Activated gamma-delta T cell (primary cell): Measurements from ENCODE around the gene EZH2.

ENCODE experiments used
- DNase-seq: peaks from one replicate; lab custom pipeline; 2025; lab: John Stamatoyannopoulos, UW

EZH2 gene

DNA sequence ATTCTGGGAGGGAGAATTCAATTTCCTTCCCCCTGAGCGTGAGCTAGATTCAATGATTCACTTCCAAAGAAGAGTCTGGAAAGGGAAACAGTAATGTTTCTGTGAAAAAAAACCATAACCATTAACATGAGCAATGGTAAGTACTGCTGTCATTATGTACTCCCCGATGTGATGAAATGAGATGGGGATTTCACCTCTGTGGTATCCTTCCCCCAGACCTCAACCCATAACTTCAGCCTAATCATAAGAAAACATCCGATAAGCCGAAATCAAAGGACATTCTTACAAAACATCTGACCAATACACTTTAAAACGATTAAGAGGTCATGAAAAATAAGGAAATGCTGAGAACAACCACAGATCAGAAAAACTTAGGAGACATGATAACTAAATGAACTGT lies 27.2 kb downstream of the EZH2 start:
- no peak for DNase-seq

DNA sequence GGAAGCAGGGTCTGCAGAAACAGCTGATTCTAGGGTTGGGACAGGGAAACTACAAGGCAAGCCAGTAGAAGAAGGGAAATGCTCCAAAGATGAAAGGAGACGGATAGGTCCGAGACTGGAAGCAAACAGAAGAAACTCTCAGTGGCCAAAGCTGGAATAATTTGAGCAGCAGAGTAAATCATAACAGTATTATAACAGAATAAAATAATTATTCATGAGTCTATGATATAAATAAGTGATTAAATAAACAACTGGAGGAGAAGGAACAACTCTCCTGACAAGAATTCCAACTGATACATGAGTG lies 27.6 kb downstream of the EZH2 start:
- DNase-seq = no peak

DNA sequence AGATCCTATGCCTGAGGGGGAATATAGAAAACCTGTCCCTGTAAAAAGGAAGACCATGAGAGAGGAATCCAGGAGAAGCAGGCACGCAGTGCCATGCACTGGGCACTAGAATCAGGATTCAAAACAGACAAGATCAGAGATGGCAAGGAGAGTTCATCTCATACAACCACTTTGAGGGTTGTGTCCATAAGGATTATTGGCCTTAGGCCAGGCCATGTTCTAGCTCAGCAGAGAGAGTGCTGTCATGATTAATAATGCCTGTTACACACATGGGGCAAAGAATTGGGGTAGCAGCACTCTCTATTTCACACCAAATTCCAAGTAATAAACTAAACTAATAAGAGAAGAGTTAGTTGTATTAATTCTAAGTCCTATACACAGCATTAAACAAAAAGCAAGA lies 29.1 kb downstream of the EZH2 start:
- DNase-seq = no peak

DNA sequence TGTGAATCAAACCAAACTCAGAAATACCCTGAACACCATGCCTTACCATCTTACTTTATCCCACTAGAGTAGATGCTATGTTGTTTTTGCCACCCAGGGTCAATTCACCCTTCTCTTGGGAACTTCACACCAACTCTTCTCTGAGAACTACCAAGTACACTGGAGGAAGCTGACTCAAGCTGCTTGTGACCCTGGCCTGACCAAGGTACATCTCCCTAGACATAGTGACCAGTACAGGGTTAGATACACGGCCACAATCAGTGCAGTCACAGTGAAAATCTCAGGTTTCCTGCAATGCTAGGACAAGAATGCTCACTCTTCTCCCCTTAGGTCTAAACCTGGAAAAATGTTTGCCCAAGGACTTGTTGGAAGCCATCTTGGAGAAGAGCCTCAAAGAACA lies 31.8 kb downstream of the EZH2 start:
- no peak for DNase-seq

DNA sequence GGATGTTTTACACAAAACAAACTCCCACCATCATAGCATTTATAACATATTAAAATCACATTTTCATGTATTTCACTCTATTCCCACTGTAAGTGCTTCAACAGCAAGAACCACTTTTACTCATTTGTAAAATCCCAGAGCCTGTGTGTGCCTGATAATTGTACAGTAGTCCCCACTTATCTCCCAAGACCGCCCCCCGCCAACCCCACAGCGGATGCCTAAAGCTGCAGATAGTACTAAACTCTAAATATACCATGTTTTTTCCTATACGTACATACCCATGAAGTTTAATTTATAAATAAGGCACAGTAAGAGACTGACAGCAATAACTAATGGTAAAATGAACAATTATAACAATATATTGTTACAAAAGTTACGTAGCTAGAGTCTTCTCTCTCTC lies 33.5 kb downstream of the EZH2 start:
- no peak for DNase-seq

DNA sequence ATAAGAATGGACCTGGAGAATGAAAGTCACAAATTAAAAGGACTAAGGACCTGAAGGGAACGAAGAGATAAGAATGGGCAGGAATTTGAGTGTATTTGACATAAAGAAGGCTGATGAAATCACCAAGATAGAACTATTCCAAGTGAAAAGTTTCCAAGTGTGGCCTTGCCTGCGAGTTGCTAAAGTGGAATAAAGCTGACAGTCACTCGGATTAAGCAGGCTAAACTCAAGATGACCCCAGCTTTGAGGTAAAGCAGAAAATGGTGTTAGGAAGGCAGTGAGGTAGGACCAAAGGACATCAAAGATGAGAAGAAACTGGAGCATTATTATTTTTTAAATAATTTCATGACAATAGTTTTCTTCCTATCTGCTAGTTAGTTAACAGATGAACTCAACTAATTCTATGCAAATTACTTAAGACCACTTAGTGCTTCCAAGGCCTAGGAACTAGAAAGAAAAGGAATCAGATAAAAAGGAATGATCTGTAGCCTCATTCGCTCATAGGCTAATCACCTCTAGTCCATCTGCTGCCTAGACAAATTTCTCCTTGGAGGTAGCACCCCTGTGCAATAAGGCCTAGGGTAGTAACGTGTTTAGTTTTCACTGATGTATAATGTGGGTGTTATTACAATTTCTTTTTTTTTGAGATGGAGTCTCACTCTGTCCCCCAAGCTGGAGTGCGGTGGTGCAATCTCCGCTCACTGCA lies 34.5 kb downstream of the EZH2 start:
- no peak for DNase-seq

DNA sequence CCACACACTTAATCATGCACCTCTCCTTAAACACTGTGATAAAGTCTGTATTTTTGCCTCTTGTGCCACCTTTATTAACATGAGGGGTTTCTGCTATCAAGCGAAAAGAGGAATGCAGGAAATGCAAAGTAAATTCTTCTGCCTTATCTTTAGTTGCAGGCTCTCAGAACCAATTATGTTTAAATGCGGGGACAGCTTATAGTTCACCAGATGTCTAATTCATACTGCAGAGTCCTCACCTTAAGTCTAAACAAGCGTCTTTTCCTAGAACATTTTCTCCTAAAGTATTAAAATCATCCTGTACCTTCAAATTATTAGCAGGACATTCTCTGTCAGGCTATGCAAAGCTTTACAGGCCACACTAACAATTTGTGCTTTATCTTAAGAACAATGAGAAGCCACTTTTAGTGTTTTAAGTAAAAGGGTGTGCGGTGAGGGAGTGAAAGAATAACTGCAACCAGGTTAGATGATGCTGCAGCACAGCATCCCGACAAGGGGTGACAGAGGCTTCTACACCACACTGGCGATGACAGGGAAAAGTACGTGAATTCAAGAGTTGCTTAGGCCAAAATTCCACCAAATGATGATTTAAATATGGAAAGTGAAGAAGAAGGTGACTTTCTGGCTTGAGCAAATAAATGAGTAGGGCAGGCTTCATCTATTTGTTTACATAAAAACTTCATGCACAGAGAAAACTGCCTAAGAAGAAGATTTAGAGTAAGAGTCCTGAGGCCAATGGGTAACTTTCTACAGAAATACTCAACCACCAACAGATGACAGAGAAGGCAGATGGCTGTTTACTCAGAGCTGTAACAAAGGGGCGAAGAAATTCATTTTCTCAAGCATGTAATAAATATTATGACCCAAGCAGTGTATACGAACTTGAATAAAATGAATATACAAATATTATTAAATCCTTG lies 36.0 kb downstream of the EZH2 start:
- no peak for DNase-seq

DNA sequence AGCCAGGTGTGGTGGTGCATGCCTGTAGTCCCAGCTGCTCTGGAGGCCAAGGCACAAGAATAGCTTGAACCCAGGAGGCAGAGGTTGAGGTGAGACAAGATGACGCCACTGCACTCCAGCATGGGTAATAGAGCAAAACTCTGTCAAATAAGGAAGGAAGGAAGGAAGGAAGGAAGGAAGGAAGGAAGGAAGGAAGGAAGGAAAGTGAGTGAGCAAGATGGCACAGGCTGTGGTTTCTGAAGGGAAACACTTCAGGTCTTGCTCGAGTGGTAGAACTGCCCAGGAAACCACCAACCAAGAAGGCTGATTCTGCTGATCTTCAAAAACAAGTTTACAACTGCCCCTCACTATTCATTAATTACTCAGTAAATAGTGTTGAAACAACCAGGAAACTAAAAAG lies 45.2 kb downstream of the EZH2 start:
- DNase-seq = no peak

DNA sequence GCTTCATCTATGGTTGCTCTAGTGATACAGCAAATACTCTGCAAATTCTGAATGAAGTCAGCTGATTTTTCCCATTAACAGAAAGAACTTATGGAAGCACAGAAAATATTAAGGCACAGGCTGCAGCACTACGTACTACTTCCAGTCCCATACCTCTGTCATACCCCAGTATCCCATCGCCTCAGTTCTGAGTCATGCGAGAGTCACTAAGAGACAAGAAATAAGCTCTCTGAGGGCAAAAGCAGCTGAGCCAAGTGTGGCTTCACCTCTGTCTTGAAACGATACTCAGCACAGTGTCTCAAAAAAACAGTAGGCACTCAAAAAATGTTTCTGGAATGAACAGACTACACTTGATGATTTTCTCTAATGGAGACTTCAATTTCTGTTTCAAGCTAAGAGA lies 48.2 kb downstream of the EZH2 start:
- DNase-seq = no peak

DNA sequence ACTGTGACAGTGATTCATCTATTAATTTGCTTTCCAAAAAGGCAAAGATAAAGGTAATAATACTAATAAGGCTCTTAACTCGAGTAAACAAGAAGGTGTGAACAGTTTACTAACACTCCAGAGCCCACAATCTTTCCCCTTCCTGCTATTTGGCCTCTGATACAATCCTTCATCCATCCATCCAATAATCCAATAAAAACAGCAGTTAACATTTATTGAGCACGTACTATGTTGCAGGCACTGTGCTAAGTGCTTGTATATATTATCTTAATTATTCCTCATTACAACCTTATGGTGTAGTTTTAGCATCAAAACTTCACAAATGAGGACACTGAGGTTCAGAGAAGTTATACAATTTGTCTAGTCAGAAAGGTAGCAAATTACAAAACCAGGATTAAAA lies 49.5 kb downstream of the EZH2 start:
- DNase-seq = no peak

DNA sequence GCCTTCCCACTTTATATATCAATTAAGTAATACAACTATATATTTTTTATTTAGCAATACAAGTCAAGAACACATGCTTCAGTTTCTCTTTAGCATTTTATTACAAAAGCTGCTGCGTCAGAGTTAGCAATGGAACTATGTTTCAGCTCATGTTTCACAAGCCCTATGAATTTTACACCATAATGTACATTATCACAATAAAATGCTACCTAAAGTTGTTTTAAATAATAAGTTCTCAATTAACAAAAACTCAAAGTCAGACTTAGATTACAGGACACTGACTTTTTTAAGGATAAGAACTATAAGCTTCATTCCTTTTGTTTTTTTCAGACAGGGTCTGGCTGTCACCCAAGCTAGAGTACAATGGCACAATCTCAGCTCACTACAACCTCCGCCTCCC lies 52.3 kb downstream of the EZH2 start:
- DNase-seq = no peak

DNA sequence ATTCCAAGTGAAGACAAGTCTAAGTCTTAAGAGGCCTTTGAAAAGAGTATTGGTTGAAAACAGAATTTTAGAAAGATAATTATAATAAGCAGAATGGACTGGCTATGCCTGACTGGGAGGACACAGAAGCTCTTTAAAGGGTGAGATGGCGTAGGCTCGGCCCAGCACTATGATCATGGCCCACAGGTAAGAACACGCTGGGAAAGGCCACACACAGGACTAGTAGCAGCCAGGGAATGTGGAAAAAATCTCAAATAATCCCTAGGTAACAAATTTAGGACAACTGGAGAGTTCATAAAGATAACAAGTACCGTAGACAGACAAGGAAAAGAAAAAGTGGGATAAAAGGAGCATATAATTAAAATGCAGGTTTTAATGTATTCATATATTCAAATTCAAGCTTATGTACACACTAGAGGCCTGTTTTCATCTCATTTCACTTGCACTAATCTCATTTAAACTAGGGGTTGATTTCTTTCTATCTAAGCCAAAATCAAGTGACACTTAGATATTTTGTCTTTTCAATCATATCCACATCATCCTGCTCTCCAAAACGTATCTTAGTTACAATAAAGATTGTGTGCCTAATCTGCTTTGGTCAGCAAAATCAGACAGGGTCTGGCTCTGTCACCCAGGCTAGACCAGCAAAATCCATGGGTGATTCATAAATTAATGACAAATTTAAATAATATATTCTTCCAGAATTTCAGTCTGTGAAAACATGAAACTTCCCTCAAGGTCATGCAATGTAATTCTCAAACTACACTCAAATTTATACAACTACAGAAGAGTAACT lies 53.0 kb downstream of the EZH2 start:
- DNase-seq = no peak

DNA sequence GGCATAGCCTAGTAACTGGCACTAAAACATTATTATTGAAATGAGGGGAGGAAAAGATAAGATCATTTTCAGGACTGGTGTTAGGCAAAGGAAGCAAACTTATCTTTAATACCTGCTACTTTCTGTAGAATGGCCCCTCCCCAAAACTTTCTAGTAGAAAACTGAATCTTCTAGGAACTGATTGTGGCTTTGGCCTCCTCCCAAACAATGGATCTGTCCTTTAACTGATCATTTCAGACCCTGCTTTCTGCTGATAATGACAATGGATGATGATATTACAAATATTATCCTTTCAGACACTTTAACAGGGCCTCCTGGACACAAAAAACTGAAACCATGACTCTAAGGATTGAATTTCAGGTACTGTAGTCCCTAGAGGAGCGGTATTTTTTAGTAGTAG lies 55.1 kb downstream of the EZH2 start:
- no peak for DNase-seq

DNA sequence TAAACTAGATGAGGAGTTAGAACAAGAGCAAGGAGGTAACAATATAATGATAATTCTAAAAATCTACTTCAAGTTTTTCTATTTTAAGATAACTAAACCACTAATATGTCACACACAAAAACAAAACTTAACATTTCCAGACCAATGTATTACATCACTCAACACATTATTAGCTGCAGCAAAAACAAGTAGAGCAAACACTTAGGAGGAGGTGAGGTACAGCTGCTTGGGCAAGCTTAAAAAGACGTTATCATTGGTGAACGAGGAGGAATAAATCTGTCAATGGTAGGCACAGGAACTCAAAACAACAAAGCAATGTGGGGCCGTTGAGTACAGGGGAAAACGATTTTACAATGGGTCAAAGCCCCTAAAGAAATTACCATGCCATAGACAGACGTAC lies 58.8 kb downstream of the EZH2 start:
- DNase-seq = no peak

DNA sequence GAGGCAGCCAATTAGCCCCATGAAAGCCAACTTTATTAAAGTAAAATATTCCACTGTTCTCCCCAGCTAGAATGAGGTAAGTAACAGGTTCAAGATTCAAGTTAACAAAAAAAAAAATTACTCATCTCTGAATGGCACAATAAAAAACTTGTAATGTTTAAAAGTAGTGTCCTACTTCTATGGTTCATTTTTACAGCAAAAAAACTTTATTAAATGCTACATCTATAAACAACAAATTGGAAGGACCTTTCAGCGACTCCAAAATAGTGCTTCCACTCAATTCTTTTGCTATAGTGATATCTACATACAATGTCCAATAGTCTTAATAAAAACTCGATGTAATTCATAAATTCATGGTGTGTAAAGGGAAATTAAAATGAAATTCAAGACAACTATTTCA lies 59.2 kb downstream of the EZH2 start:
- DNase-seq = no peak

DNA sequence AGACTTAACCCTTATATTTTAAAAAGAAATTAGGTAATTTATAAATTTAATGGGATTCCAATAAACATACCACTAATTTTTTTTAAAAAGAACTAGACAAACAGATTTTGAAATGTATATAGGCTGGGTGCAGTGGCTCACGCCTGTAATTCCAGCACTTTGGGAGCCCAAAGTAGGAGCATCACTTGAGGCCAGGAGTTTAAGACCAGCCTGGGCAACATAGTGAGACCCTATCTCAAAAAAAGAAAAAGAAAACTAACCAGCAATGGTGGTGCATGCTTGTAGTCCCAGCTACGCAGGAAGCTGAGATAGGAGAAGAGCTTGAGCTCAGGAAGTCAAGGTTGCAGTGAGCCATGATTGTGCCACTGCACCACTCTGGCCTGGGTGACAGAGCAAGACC lies 62.7 kb downstream of the EZH2 start:
- no peak for DNase-seq

DNA sequence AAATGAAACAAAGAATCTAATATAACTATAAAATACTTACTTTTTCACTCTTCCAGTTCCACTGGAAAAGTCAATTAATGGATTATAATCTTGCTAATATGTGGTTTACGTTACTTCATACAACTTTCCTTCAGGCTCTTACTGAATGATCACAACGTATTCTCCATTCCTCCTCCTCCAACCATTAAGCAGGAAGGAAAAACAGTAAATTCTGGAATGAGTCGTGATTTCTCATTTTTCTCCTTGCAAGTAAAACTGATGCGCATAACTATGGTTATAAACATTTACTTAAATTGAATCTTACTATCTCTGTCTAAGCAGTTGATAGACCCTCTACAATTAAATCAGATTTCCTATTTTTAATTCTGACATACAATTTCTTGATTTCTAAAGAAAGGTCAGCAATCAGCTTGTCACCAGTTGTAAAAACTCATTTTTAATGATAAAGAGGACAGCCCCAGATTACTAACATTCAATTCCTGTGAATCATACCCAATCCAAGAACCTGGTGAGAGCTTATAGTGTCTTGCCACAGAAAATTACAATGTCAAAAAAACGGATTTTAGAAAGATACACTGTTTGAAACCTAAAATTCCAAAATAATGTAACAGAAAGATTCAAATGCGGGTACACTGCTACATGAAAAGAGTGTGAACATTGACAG lies 64.3 kb downstream of the EZH2 start:
- no peak for DNase-seq

DNA sequence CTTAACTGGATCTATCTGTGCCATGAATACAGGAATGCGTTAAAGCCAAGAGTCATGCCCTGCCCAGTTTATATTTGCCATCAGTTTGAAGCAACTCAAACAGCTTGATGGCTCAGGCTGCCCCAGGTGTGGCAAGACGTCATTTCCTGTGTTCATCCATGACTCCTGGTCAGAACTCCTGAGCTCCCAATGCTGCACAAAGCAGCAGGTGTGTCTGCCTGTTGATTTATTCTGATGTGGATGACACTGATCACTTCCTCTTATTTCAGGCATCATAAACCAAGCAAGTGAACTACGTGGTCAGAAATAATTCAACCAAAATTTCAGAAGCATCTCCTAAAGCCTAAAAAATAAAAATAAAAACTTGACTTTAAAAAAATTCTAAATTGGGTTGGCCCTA lies 68.5 kb downstream of the EZH2 start:
- DNase-seq = no peak

DNA sequence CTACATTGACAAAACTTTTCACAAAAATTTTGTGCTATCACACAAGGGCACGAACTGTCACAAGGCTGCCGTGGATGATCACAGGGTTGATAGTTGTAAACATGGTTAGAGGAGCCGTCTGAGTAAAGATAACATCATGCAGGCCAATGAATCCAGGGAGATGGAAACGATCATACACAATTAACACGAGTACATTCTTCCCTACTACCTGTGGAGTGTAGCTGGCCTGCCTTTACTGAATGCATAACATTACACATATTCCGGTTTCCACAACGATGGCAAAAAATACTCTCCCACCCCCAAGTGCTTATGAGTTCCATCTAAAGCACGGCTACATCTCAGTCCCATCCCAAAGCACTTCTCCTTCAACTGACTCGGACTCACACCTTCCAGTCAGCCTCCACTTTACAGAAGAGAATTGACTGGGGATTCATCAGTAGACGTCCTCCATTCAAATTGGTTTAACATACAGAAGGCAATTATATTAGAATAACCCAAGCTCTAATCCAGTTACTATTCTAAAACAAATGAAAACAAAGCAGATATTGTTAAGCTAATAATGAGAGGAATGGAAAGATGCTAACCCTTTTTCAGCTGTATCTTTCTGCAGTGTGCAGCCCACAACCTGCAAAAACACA lies 69.0 kb downstream of the EZH2 start:
- DNase-seq = no peak

DNA sequence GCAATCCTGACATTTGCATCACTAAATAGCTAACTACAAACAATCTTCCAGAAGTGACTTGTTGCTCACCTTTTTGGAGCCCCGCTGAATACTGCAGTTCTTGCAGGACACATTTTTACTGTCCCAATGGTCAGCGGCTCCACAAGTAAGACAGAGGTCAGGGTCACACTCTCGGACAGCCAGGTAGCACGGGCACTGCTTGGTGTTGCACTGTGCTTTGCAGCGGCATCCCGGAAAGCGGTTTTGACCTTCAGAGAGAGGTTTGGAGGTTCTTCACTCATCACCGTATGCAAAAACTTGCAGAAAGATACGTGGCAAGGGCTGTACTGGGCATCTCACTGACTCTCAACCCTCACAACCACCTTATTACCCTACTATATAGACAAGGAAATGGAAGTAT lies 70.2 kb downstream of the EZH2 start:
- no peak for DNase-seq

DNA sequence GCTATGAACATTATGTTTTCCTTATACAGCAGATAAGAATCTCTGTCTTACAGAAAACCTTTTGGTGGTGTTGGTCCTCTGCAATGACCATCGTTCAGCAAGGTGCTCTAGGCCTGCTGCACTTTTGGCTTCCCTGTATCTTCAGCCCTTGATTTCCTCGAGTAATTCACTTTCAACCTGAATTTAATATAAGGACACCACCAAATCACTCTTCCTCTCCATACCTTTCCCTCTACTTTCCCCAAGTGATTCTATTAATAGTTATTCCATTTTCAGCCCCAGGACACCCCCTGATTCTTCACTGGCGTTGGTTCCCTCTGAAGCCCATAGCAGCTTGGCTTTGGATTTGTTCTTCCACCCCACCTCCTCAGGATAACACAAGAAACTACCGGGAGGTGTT lies 72.2 kb downstream of the EZH2 start:
- DNase-seq = no peak

DNA sequence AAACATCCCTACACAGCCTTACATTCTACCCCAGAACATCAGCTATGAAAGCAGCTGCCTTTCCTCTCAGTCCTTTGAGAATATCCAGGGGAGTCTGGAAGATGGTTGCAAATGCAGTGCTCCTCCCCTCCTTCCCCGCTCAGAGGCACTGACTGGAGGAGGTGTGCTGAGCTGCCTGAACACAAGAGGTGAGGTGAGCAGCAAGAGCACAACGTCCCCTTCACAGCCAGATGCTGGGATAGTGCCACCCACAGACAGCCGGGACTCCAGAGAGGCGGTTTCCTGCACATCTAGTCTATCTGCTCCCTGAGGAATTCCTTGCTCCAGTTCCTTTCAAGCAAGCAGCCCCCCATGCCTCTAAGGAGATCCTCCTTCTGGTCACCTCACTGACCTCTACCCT lies 74.2 kb downstream of the EZH2 start:
- no peak for DNase-seq
